CD4-positive, alpha-beta T cell treated with Interleukin-1 beta for 1 hour (primary cell): ENCODE measurements around the gene NLRP1.

Source experiments
- DNase-seq, 2 donors: peaks; one replicate each; pipeline ENCODE4 v3.0.0-alpha.2; 2020 to 2022

Gene NLRP1

GRCh38 chr17:5466295-5466694 is 118.0 kb downstream of the NLRP1 start:
- DNase-seq: no peak

GRCh38 chr17:5464717-5465507 is 119.4 kb downstream of the NLRP1 start:
- no peak for DNase-seq
